Measurements from ENCODE around the gene PDXDC1. TPM values are rescaled to one million over a fixed set of nuclear protein-coding genes. Genes with fewer than 3 reads are reported as not detected.
"Not testable (repeated sequence)": the region's sequence is repeated elsewhere in the genome, so short reads cannot be mapped to it uniquely, and the experiment has no call there.

PDXDC1 gene
- total and polyA plus RNA-seq, 2 donors from 2014 or later: 56.5 to 113 TPM

- TF ChIP-seq CTCF (IDR thresholded peaks at IDR 0.05; ENCODE audit: borderline replicate concordance, extremely low read depth, insufficient read depth): peak; percentile 33
- H3K9ac ChIP-seq (ENCODE audit: low read length in 3 of 3); H3K4me3 ChIP-seq (ENCODE audit: low read length in 3 of 3); H3K9me3 ChIP-seq (ENCODE audit: control insufficient read depth in 2 of 3, insufficient read depth in 1 of 3, low read length in 3 of 3); H3K4me1 ChIP-seq (ENCODE audit: control insufficient read depth in 2 of 3, insufficient read depth in 2 of 3, low read depth in 1 of 3, low read length in 3 of 3); H3K27ac ChIP-seq (ENCODE audit: low read depth in 2 of 2, low read length in 2 of 2); H3K27me3 ChIP-seq (ENCODE audit: control insufficient read depth, insufficient read depth, low read length); intact Hi-C loops (cut with DNase I); FAIRE-seq: not testable (repeated sequence)
- H3K36me3 ChIP-seq (ENCODE audit: control insufficient read depth in 2 of 3, insufficient read depth in 3 of 3, low read length in 3 of 3): peaks cover 0 to 24% (median 17%) of the 10 kb centered on the region in 3 donors
- DNase-seq: peak in 3 of 5 donors; percentile 34 to 40 (median 40)
These were observed 47.4 kb downstream of the PDXDC1 start for GRCh38 chr16:15022194-15022593.

- H3K27me3 ChIP-seq (ENCODE audit: control insufficient read depth, insufficient read depth, low read length); intact Hi-C loops (cut with DNase I); H3K27ac ChIP-seq (ENCODE audit: low read depth in 2 of 2, low read length in 2 of 2); H3K4me3 ChIP-seq (ENCODE audit: low read length in 3 of 3); H3K9me3 ChIP-seq (ENCODE audit: control insufficient read depth in 2 of 3, insufficient read depth in 1 of 3, low read length in 3 of 3); FAIRE-seq; H3K9ac ChIP-seq (ENCODE audit: low read length in 3 of 3); H3K4me1 ChIP-seq (ENCODE audit: control insufficient read depth in 2 of 3, insufficient read depth in 2 of 3, low read depth in 1 of 3, low read length in 3 of 3): not testable (repeated sequence)
- peak in 2 of 5 donors; percentile 25 to 41 for DNase-seq
- peaks cover 0 to 25% (median 17%) of the 10 kb centered on the region in 3 donors for H3K36me3 ChIP-seq (ENCODE audit: control insufficient read depth in 2 of 3, insufficient read depth in 3 of 3, low read length in 3 of 3)
These were observed 48.7 kb downstream of the PDXDC1 start for GRCh38 chr16:15023381-15024077.

DNA sequence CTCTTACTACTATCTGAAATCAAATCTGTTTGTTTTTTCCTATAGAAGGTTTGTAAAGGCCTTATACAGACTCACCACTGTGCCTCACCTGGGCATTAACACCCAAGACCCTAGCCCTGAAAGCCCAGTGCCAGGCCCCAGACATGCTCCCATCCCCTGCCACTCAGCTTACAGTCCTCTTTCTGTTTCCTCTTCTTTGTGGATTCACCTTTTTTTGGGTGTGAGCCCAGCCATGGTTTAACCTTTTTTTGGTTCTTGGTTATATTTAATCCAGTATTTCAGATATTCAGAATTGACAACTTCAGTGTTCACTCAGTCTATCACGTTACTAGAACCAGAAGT lies 50.0 kb downstream of the PDXDC1 start:
- H3K9me3 ChIP-seq (ENCODE audit: control insufficient read depth in 2 of 3, insufficient read depth in 1 of 3, low read length in 3 of 3); H3K27ac ChIP-seq (ENCODE audit: low read depth in 2 of 2, low read length in 2 of 2); intact Hi-C loops (cut with DNase I); H3K4me1 ChIP-seq (ENCODE audit: control insufficient read depth in 2 of 3, insufficient read depth in 2 of 3, low read depth in 1 of 3, low read length in 3 of 3); H3K9ac ChIP-seq (ENCODE audit: low read length in 3 of 3); H3K4me3 ChIP-seq (ENCODE audit: low read length in 3 of 3); H3K27me3 ChIP-seq (ENCODE audit: control insufficient read depth, insufficient read depth, low read length); FAIRE-seq: not testable (repeated sequence)
- peak in 1 of 5 donors; percentile 15 for DNase-seq
- peaks cover 0 to 26% (median 19%) of the 10 kb centered on the region in 3 donors for H3K36me3 ChIP-seq (ENCODE audit: control insufficient read depth in 2 of 3, insufficient read depth in 3 of 3, low read length in 3 of 3)

GRCh38 chr16:15025234-15025951 lies 50.6 kb downstream of the PDXDC1 start:
- DNase-seq: peak in 2 of 5 donors; percentile 24 to 75
- H3K9ac ChIP-seq (ENCODE audit: low read length in 3 of 3); H3K4me1 ChIP-seq (ENCODE audit: control insufficient read depth in 2 of 3, insufficient read depth in 2 of 3, low read depth in 1 of 3, low read length in 3 of 3); H3K27ac ChIP-seq (ENCODE audit: low read depth in 2 of 2, low read length in 2 of 2); intact Hi-C loops (cut with DNase I); H3K4me3 ChIP-seq (ENCODE audit: low read length in 3 of 3); H3K9me3 ChIP-seq (ENCODE audit: control insufficient read depth in 2 of 3, insufficient read depth in 1 of 3, low read length in 3 of 3); H3K27me3 ChIP-seq (ENCODE audit: control insufficient read depth, insufficient read depth, low read length); FAIRE-seq: not testable (repeated sequence)
- H3K36me3 ChIP-seq (ENCODE audit: control insufficient read depth in 2 of 3, insufficient read depth in 3 of 3, low read length in 3 of 3): peaks cover 0 to 26% (median 20%) of the 10 kb centered on the region in 3 donors

DNA sequence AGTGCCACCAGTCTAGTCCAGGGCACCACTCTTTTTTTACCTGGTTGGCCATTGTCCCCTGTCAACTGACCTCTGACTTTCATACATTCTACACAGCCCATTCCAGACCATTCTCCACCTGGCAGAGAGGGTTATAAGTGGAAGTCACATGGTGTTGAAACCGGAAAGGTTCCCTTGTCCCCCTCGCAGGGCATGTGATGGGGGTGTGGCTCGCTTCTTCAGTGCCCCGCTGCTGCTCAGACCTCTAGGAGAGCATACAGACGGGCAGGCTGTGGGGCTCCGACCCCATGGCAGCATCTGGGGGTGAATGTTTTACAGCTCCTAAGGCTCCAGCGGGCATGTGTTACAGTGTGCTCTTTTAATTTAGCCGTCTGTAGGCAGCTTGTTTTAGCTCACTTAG lies 52.2 kb downstream of the PDXDC1 start:
- H3K9ac ChIP-seq (ENCODE audit: low read length in 3 of 3); H3K27me3 ChIP-seq (ENCODE audit: control insufficient read depth, insufficient read depth, low read length); FAIRE-seq; H3K4me3 ChIP-seq (ENCODE audit: low read length in 3 of 3); H3K9me3 ChIP-seq (ENCODE audit: control insufficient read depth in 2 of 3, insufficient read depth in 1 of 3, low read length in 3 of 3); H3K4me1 ChIP-seq (ENCODE audit: control insufficient read depth in 2 of 3, insufficient read depth in 2 of 3, low read depth in 1 of 3, low read length in 3 of 3); intact Hi-C loops (cut with DNase I); H3K27ac ChIP-seq (ENCODE audit: low read depth in 2 of 2, low read length in 2 of 2): not testable (repeated sequence)
- peak in 2 of 5 donors; percentile 22 to 66 for DNase-seq
- peaks cover 2 to 27% (median 26%) of the 10 kb centered on the region in 3 donors for H3K36me3 ChIP-seq (ENCODE audit: control insufficient read depth in 2 of 3, insufficient read depth in 3 of 3, low read length in 3 of 3)

GRCh38 chr16:15027503-15028344 lies 52.9 kb downstream of the PDXDC1 start:
- H3K27ac ChIP-seq (ENCODE audit: low read depth in 2 of 2, low read length in 2 of 2); intact Hi-C loops (cut with DNase I); H3K4me3 ChIP-seq (ENCODE audit: low read length in 3 of 3); H3K9me3 ChIP-seq (ENCODE audit: control insufficient read depth in 2 of 3, insufficient read depth in 1 of 3, low read length in 3 of 3); H3K9ac ChIP-seq (ENCODE audit: low read length in 3 of 3); FAIRE-seq; H3K4me1 ChIP-seq (ENCODE audit: control insufficient read depth in 2 of 3, insufficient read depth in 2 of 3, low read depth in 1 of 3, low read length in 3 of 3); H3K27me3 ChIP-seq (ENCODE audit: control insufficient read depth, insufficient read depth, low read length): not testable (repeated sequence)
- H3K36me3 ChIP-seq (ENCODE audit: control insufficient read depth in 2 of 3, insufficient read depth in 3 of 3, low read length in 3 of 3): peaks cover 3 to 32% (median 25%) of the 10 kb centered on the region in 3 donors
- DNase-seq: peak in 2 of 5 donors; percentile 37 to 71

DNA sequence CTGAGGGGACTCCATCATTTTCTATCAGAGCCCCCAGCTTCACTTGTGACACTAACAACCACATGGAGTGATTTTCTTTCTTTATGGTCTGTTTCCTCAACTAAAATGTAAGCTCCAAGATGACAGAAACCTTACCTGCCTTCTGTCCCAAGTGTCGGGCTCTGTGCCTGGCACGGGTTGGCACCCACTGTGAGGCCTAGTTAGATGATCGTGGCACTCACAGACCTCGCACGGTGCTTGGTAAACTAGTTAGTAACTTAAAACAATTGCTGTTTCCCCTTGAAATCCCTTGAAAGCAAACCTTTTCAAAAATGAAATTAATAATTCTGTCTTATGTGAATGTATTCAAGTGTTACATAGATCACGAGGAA lies 53.5 kb downstream of the PDXDC1 start:
- DNase-seq: peak in 1 of 5 donors; percentile 46
- H3K9ac ChIP-seq (ENCODE audit: low read length in 3 of 3); H3K4me1 ChIP-seq (ENCODE audit: control insufficient read depth in 2 of 3, insufficient read depth in 2 of 3, low read depth in 1 of 3, low read length in 3 of 3); H3K4me3 ChIP-seq (ENCODE audit: low read length in 3 of 3); FAIRE-seq; H3K9me3 ChIP-seq (ENCODE audit: control insufficient read depth in 2 of 3, insufficient read depth in 1 of 3, low read length in 3 of 3); H3K27me3 ChIP-seq (ENCODE audit: control insufficient read depth, insufficient read depth, low read length); intact Hi-C loops (cut with DNase I); H3K27ac ChIP-seq (ENCODE audit: low read depth in 2 of 2, low read length in 2 of 2): not testable (repeated sequence)
- peaks cover 4 to 34% (median 31%) of the 10 kb centered on the region in 3 donors for H3K36me3 ChIP-seq (ENCODE audit: control insufficient read depth in 2 of 3, insufficient read depth in 3 of 3, low read length in 3 of 3)

Data from kidney (tissue), 14 donors.